ENCODE data around the gene TENM4. TPM values are rescaled to one million over a fixed set of nuclear protein-coding genes. Genes with fewer than 3 reads are reported as not detected.

TENM4 gene
- total and polyA plus RNA-seq, 2 of the 8 experiments (the other 6 are each of a cell fraction or from before 2014, with no cell fraction given), result 3.5 to 7.2 TPM

- no peak for FAIRE-seq
- Histone ChIP-seq H2AK5ac (ENCODE audit: low read depth, low read length) (no peak overlapping the region), H2BK5ac (ENCODE audit: low read depth, low read length) (no peak overlapping the region), H3K4me1 (replicated peaks in 1 of 4; ENCODE audit: control insufficient read depth in 3 of 4, insufficient read depth in 4 of 4, low read length in 3 of 4) (no peaks in the 10 kb centered on the region), H3K56ac (replicated peaks; ENCODE audit: insufficient read length, low read depth, low read length) (no peak overlapping the region), H3K9ac (replicated peaks in 1 of 4; ENCODE audit: extremely low read depth in 1 of 4, low read depth in 3 of 4, low read length in 3 of 4) (no peak overlapping the region), H3K14ac (ENCODE audit: insufficient read length) (no peak overlapping the region), H3K79me1 (ENCODE audit: low read depth, low read length) (no peaks in the 10 kb centered on the region), H3K9me3 (ENCODE audit: insufficient read depth in 2 of 2, low read depth in 1 of 2, low read length in 1 of 2) (no peaks in the 10 kb centered on the region), H2AFZ (ENCODE audit: low read length) (no peak overlapping the region), H2BK15ac (ENCODE audit: low read length) (no peak overlapping the region), H4K5ac (ENCODE audit: insufficient read length, low read depth, low read length) (no peak overlapping the region), H3K4ac (replicated peaks; ENCODE audit: insufficient read length, low read depth, low read length) (no peak overlapping the region), H3K27me3 (replicated peaks in 1 of 4; ENCODE audit: control insufficient read depth in 3 of 4, extremely low read depth in 1 of 4, insufficient read depth in 3 of 4, low read length in 3 of 4) (no peaks in the 10 kb centered on the region), H3K27ac (ENCODE audit: low read depth, low read length) (no peak overlapping the region), H3K23ac (ENCODE audit: insufficient read length) (no peak overlapping the region), H2BK12ac (ENCODE audit: low read depth, low read length) (no peak overlapping the region), H4K20me1 (replicated peaks in 1 of 2; ENCODE audit: control insufficient read depth in 1 of 2, insufficient read depth in 2 of 2, low read length in 2 of 2) (no peaks in the 10 kb centered on the region), H4K91ac (replicated peaks; ENCODE audit: insufficient read length, low read length) (no peak overlapping the region), H3K79me2 (ENCODE audit: control insufficient read depth in 1 of 2, insufficient read depth in 2 of 2, low read length in 2 of 2) (no peaks in the 10 kb centered on the region), H2BK20ac (ENCODE audit: low read length) (no peak overlapping the region), H3K18ac (ENCODE audit: extremely low read depth, low read length) (no peak overlapping the region), H3K4me2 (ENCODE audit: insufficient read depth in 1 of 2, low read depth in 2 of 2, low read length in 2 of 2) (no peak overlapping the region), H3K36me3 (ENCODE audit: control insufficient read depth in 2 of 4, insufficient read depth in 4 of 4, low read length in 3 of 4) (no peaks in the 10 kb centered on the region; a peak in 1 of 8 replicates), H4K8ac (ENCODE audit: extremely low read depth, insufficient read depth, low read length) (no peak overlapping the region), H2BK120ac (replicated peaks; ENCODE audit: low read depth, low read length) (no peak overlapping the region), H3K4me3 (ENCODE audit: extremely low read depth in 1 of 4, insufficient read depth in 2 of 4, low read depth in 3 of 4, low read length in 4 of 4) (no peak overlapping the region), H3K23me2 (ENCODE audit: low read depth, low read length) (no peaks in the 10 kb centered on the region)
- ChIA-PET CTCF (ENCODE audit: partially characterized antibody) (interaction anchor here (1.1 to 1.3 kb wide), 2 partner anchors 9 to 24 kb away, joined by 3 read pairs; no protein-coding TSS in a partner anchor), POLR2A (ENCODE audit: partially characterized antibody) (interaction anchor here (0.9 to 1.2 kb wide), 2 partner anchors 10 to 63 kb away, joined by 3 read pairs; no protein-coding TSS in a partner anchor)
- no peak for DNase-seq (ENCODE audit: low read depth in 1 of 2, low spot score in 2 of 2)
- WGBS, 2 experiments (ENCODE audit: extremely low coverage in 1 of 2, insufficient coverage in 1 of 2, insufficient read length in 1 of 2, insufficient replicate concordance in 2 of 2, low coverage in 1 of 2, low lambda C conversion rate in 2 of 2, missing lambda C conversion rate in 1 of 2), result 65% methylated on average over 5 of the region's 5 CpGs; no CpG with 5 or more reads in 1 of the 2 experiments
- TF ChIP-seq EP300 (IDR thresholded peaks at IDR 0.05; ENCODE audit: borderline replicate concordance in 1 of 2, low read depth in 2 of 2, low read length in 2 of 2) (no peak), TAF7 (optimal IDR thresholded peaks at IDR 0.05; ENCODE audit: borderline replicate concordance, low read depth, low read length) (no peak), SP1 (IDR thresholded peaks at IDR 0.05; ENCODE audit: low read depth, low read length) (no peak), JUND (IDR thresholded peaks at IDR 0.05; ENCODE audit: low read length) (no peak), GABPA (IDR thresholded peaks at IDR 0.05; ENCODE audit: borderline replicate concordance, insufficient read depth, low read length) (no peak), CTCF (IDR thresholded peaks at IDR 0.05; ENCODE audit: control extremely low read depth in 1 of 3, insufficient read depth in 1 of 3, low read depth in 1 of 3, low read length in 3 of 3) (no peak), BACH1 (IDR thresholded peaks at IDR 0.05; ENCODE audit: low read length) (no peak), ZNF274 (IDR thresholded peaks at IDR 0.05; ENCODE audit: borderline replicate concordance, extremely low read depth, low read length) (no peak), RXRA (IDR thresholded peaks at IDR 0.05; ENCODE audit: insufficient read depth, low read depth, low read length) (no peak), POU5F1 (IDR thresholded peaks at IDR 0.05; ENCODE audit: low read depth, low read length) (no peak), NANOG (IDR thresholded peaks at IDR 0.05; ENCODE audit: insufficient read depth, low read depth, low read length, poor library complexity, severe bottlenecking) (no peak), CBX5 (IDR thresholded peaks at IDR 0.05; ENCODE audit: low read depth, low read length) (no peak)
Measured at GRCh38 chr11:79309407-79309806, 131.4 kb downstream of the TENM4 start.
